ENCODE results near the gene PRELP.

DNA sequence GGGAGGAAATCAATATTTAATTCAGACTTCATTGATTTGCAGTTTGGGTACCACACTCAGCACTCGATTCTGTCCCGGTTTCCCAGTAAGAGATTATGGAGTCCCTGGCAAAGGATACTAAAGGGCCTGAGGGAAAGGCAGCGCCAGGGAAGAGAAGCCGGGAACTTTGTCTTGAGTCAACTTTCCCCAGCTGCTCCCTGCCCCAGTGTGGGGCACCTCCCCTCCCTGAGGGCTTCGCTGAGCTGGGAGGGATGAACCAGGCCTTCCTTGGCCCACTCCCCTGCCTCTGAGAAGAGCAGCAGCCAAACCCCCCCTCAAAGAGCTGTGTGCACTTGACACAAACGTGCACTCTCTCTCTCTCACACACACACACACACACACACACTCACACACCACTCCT, 51.0 kb downstream of the PRELP start:
- TF ChIP-seq CTCF (conservative IDR thresholded peaks at IDR 0.05 in 1 of 2, IDR thresholded peaks at IDR 0.05 in 1 of 2; ENCODE audit: extremely low read depth in 1 of 2, insufficient read depth in 1 of 2, low read depth in 1 of 2, low read length in 2 of 2) (no peak), EZH2 (IDR thresholded peaks at IDR 0.05; ENCODE audit: borderline replicate concordance, low read length) (no peak)
